Caco-2 (cell line): ENCODE results near the gene PPP1R14D. TPM values are rescaled to one million over a fixed set of nuclear protein-coding genes. Genes with fewer than 3 reads are reported as not detected.

Source experiments
- BruUV-seq: library from RNA; stranded (reverse); fragments of 400-500 nt; replicated peaks from 2 replicates; lab custom pipeline; 2021; lab: Mats Ljungman, UMichigan
- CTCF ChIA-PET: fragments of 300-600 bp; sonication (Branson Sonifier 250); formaldehyde crosslinking; loops from one replicate; lab custom pipeline; 2022; ENCODE audit warnings: antibody characterized with exemption; lab: Charles Lee
- POLR2A ChIA-PET: fragments of 300-600 bp; sonication (Branson Sonifier 250); formaldehyde crosslinking; loops from one replicate; lab custom pipeline; 2022; ENCODE audit warnings: antibody characterized with exemption; lab: Charles Lee
- DNase-seq, 2 experiments: peaks; one replicate each; pipeline versions ENCODE4 v3.0.0 to v3.0.0-alpha.2; 2020 to 2022
- H3K27me3 ChIP-seq: replicated peaks from 2 replicates; pipeline ENCODE4 v1.6.0; 2011; ENCODE audit warnings: low read length; ENCODE audit not compliant: control insufficient read depth, insufficient read depth
- H3K36me3 ChIP-seq: 2 replicates; pipeline ENCODE4 v1.5.1; 2011; ENCODE audit warnings: low read length; ENCODE audit not compliant: control insufficient read depth, insufficient read depth
- H3K4me1 ChIP-seq: fragments of 250-450 bp; sonication (Bioruptor Pico); 2 replicates; pipeline ENCODE4 v1.5.1; 2020; ENCODE audit warnings: mild to moderate bottlenecking
- H3K4me3 ChIP-seq: 2 replicates; pipeline ENCODE4 v1.5.1; 2011; ENCODE audit warnings: low read depth, mild to moderate bottlenecking, control low read depth, low read length
- H3K9me3 ChIP-seq: fragments of 250-450 bp; sonication (Bioruptor Pico); 2 replicates; pipeline ENCODE4 v1.5.1; 2020; ENCODE audit warnings: mild to moderate bottlenecking, moderate library complexity
- H3K27ac Mint-ChIP-seq: one replicate; pipeline ENCODE4 v1.8.0; 2022; ENCODE audit warnings: mixed read lengths; ENCODE audit not compliant: unreplicated experiment
- H3K27me3 Mint-ChIP-seq: one replicate; pipeline ENCODE4 v1.8.0; 2022; ENCODE audit warnings: mixed read lengths; ENCODE audit not compliant: insufficient read depth, unreplicated experiment
- H3K36me3 Mint-ChIP-seq: one replicate; pipeline ENCODE4 v1.8.0; 2022; ENCODE audit warnings: mild to moderate bottlenecking, mixed read lengths; ENCODE audit not compliant: insufficient read depth, unreplicated experiment
- H3K4me1 Mint-ChIP-seq: one replicate; pipeline ENCODE4 v1.8.0; 2022; ENCODE audit warnings: low read depth, mixed read lengths; ENCODE audit not compliant: unreplicated experiment
- H3K4me3 Mint-ChIP-seq: one replicate; pipeline ENCODE4 v1.8.0; 2022; ENCODE audit warnings: mild to moderate bottlenecking, moderate library complexity, mixed read lengths; ENCODE audit not compliant: unreplicated experiment
- H3K9me3 Mint-ChIP-seq: one replicate; pipeline ENCODE4 v1.8.0; 2022; ENCODE audit warnings: mixed read lengths; ENCODE audit not compliant: unreplicated experiment
- CTCF ChIP-seq, 2 experiments: fragments of 200-600 bp in 1 of 2; IDR thresholded peaks; 1 replicate in 1 of 2; 2 replicates in 1 of 2; pipeline versions ENCODE4 v1.5.1 to v1.8.0; 2011 to 2022; ENCODE audit warnings: antibody characterized with exemption in 1 of 2, control low read depth in 1 of 2, inconsistent platforms in 1 of 2, low read depth in 1 of 2, low read length in 1 of 2, mild to moderate bottlenecking in 1 of 2, moderate library complexity in 1 of 2; ENCODE audit not compliant: insufficient read depth in 1 of 2, severe bottlenecking in 1 of 2, unreplicated experiment in 1 of 2
- intact Hi-C: fragments of 100-400 bp; cut with micrococcal nuclease; formaldehyde crosslinking; loops from one replicate; pipeline ENCODE4 v1.10.0; 2022; ENCODE audit not compliant: unreplicated experiment
- total RNA-seq: library from RNA; stranded (reverse); gene quantifications from 2 replicates; pipeline ENCODE4 v1.2.3, GENCODE V29; 2022

Gene PPP1R14D
- total RNA-seq, 1 experiment from 2014 or later: 0.43 TPM

GRCh38 chr15:40871749-40872617 lies 43.5 kb upstream of the PPP1R14D start:
- Histone ChIP-seq H3K27me3 (no peaks in the 10 kb centered on the region), H3K4me1 (peaks cover 15% of the 10 kb centered on the region), H3K4me3 (no peak overlapping the region), H3K9me3 (no peaks in the 10 kb centered on the region), H3K36me3 (no peaks in the 10 kb centered on the region)
- H3K4me1 Mint-ChIP-seq: peaks cover 8% of the 10 kb centered on the region
- BruUV-seq: no TSS peak
- TF ChIP-seq CTCF (IDR thresholded peaks at IDR 0.05; ENCODE audit: insufficient read depth in 1 of 2, low read depth in 1 of 2, low read length in 1 of 2, severe bottlenecking in 1 of 2, unreplicated experiment in 1 of 2): no peak
- H3K27me3 Mint-ChIP-seq: no peaks in the 10 kb centered on the region
- CTCF ChIA-PET: interaction anchor here (0.7 to 6.8 kb wide), 5 partner anchors 10 to 89 kb away, joined by 3 to 133 read pairs (median 3); no protein-coding TSS in a partner anchor
- H3K4me3 Mint-ChIP-seq: peak overlapping the region; percentile 5
- no peaks in the 10 kb centered on the region for H3K36me3 Mint-ChIP-seq
- no peaks in the 10 kb centered on the region for H3K9me3 Mint-ChIP-seq
- no peak for DNase-seq
- intact Hi-C loops: no loop called here
- POLR2A ChIA-PET: interaction anchor here (1.0 to 1.1 kb wide), 2 partner anchors 20 to 28 kb away, joined by 3 to 5 read pairs; partner anchors contain the start of gene SPINT1
- peak overlapping the region; percentile 60 for H3K27ac Mint-ChIP-seq

- no peaks in the 10 kb centered on the region for H3K27me3 Mint-ChIP-seq
- intact Hi-C loops: no loop called here
- peaks cover 8% of the 10 kb centered on the region for H3K4me1 Mint-ChIP-seq
- no TSS peak for BruUV-seq
- Histone ChIP-seq H3K27me3 (no peaks in the 10 kb centered on the region), H3K4me1 (peaks cover 15% of the 10 kb centered on the region), H3K4me3 (no peak overlapping the region), H3K9me3 (no peaks in the 10 kb centered on the region), H3K36me3 (no peaks in the 10 kb centered on the region)
- H3K27ac Mint-ChIP-seq: no peak overlapping the region
- H3K9me3 Mint-ChIP-seq: no peaks in the 10 kb centered on the region
- ChIA-PET CTCF (interaction anchor here (0.7 to 6.8 kb wide), 3 partner anchors 12 to 86 kb away, joined by 3 to 133 read pairs (median 6); partner anchors contain the start of gene VPS18), POLR2A (interaction anchor here (1.1 kb wide), 1 partner anchor 27 kb away, joined by 5 read pairs; the partner anchor contains the start of gene SPINT1)
- no peak overlapping the region for H3K4me3 Mint-ChIP-seq
- no peak for DNase-seq
- no peaks in the 10 kb centered on the region for H3K36me3 Mint-ChIP-seq
- TF ChIP-seq CTCF (IDR thresholded peaks at IDR 0.05; ENCODE audit: insufficient read depth in 1 of 2, low read depth in 1 of 2, low read length in 1 of 2, severe bottlenecking in 1 of 2, unreplicated experiment in 1 of 2): no peak
These were observed 42.2 kb upstream of the PPP1R14D start for GRCh38 chr15:40870716-40871115.

GRCh38 chr15:40869686-40870085 lies 41.2 kb upstream of the PPP1R14D start:
- Mint-ChIP-seq H3K36me3 (no peaks in the 10 kb centered on the region), H3K4me1 (peaks cover 8% of the 10 kb centered on the region), H3K27ac (no peak overlapping the region), H3K27me3 (no peaks in the 10 kb centered on the region), H3K4me3 (no peak overlapping the region), H3K9me3 (no peaks in the 10 kb centered on the region)
- POLR2A ChIA-PET: no interaction called here
- Histone ChIP-seq H3K9me3 (no peaks in the 10 kb centered on the region), H3K4me1 (peaks cover 15% of the 10 kb centered on the region), H3K27me3 (no peaks in the 10 kb centered on the region), H3K36me3 (no peaks in the 10 kb centered on the region), H3K4me3 (no peak overlapping the region)
- CTCF ChIA-PET: interaction anchor here (0.6 to 6.8 kb wide), 3 partner anchors 11 to 124 kb away, joined by 4 to 133 read pairs (median 6); partner anchors contain the start of gene VPS18
- DNase-seq: no peak
- no peak for TF ChIP-seq CTCF (IDR thresholded peaks at IDR 0.05; ENCODE audit: insufficient read depth in 1 of 2, low read depth in 1 of 2, low read length in 1 of 2, severe bottlenecking in 1 of 2, unreplicated experiment in 1 of 2)
- intact Hi-C loops: no loop called here
- BruUV-seq: no TSS peak
